Measurements from ENCODE around the gene SPIB.
"Not testable (repeated sequence)": the region's sequence is repeated elsewhere in the genome, so short reads cannot be mapped to it uniquely, and the experiment has no call there.

SPIB gene

GRCh38 chr19:50447053-50447452 lies 28.3 kb downstream of the SPIB start:
- DNase-seq: no peak

- DNase-seq: no peak
Observed at GRCh38 chr19:50447750-50448149, 29.0 kb downstream of the SPIB start.

GRCh38 chr19:50449236-50449899 lies 30.6 kb downstream of the SPIB start:
- DNase-seq: no peak

- no peak for DNase-seq
Observed at GRCh38 chr19:50450369-50451222, 31.9 kb downstream of the SPIB start.

- no peak for DNase-seq
Observed at GRCh38 chr19:50451223-50451534, 32.4 kb downstream of the SPIB start.

GRCh38 chr19:50453243-50453642 lies 34.5 kb downstream of the SPIB start:
- no peak for DNase-seq

GRCh38 chr19:50455992-50456391 lies 37.3 kb downstream of the SPIB start:
- no peak for DNase-seq

- DNase-seq: no peak
Observed at GRCh38 chr19:50457300-50457699, 38.6 kb downstream of the SPIB start.

- DNase-seq: no peak
Observed at GRCh38 chr19:50458396-50459066, 39.8 kb downstream of the SPIB start.

- DNase-seq: no peak
Observed at GRCh38 chr19:50459067-50459456, 40.3 kb downstream of the SPIB start.

- DNase-seq: no peak
Observed at GRCh38 chr19:50459638-50460037, 40.9 kb downstream of the SPIB start.

- DNase-seq: no peak
Observed at GRCh38 chr19:50460161-50460765, 41.5 kb downstream of the SPIB start.

GRCh38 chr19:50461066-50461875 lies 42.5 kb downstream of the SPIB start:
- peak; percentile 76 for DNase-seq

GRCh38 chr19:50462970-50463369 lies 44.2 kb downstream of the SPIB start:
- DNase-seq: no peak

- DNase-seq: no peak
Observed at GRCh38 chr19:50464348-50464747, 45.6 kb downstream of the SPIB start.

- no peak for DNase-seq
Observed at GRCh38 chr19:50465000-50465399, 46.3 kb downstream of the SPIB start.

GRCh38 chr19:50465986-50466705 lies 47.4 kb downstream of the SPIB start:
- peak; percentile 21 for DNase-seq

GRCh38 chr19:50466706-50467039 lies 47.9 kb downstream of the SPIB start:
- no peak for DNase-seq

GRCh38 chr19:50467566-50467965 lies 48.8 kb downstream of the SPIB start:
- no peak for DNase-seq

GRCh38 chr19:50468818-50469217 lies 50.1 kb downstream of the SPIB start:
- no peak for DNase-seq

GRCh38 chr19:50473336-50473735 lies 54.6 kb downstream of the SPIB start:
- DNase-seq: not testable (repeated sequence)

- no peak for DNase-seq
Observed at GRCh38 chr19:50475101-50475568, 56.4 kb downstream of the SPIB start.

Data from NCI-H82 (cell line).